HG02571 (cell line): ENCODE measurements around the gene CWC22.
"Not testable (repeated sequence)": the region's sequence is repeated elsewhere in the genome, so short reads cannot be mapped to it uniquely, and the experiment has no call there.

ENCODE experiments used
- ATAC-seq: cut with Tn5 transposase; IDR thresholded peaks from one replicate; pipeline ENCODE4 v1.9.1; 2021; ENCODE audit warnings: mild to moderate bottlenecking, moderate library complexity; ENCODE audit not compliant: unreplicated experiment

Gene CWC22

GRCh38 chr2:179952658-179953057, 54.4 kb downstream of the CWC22 start:
- no peak for ATAC-seq

- ATAC-seq, result peak; percentile 60
Measured at GRCh38 chr2:179951680-179952079, 55.4 kb downstream of the CWC22 start.

- ATAC-seq, result no peak
Measured at GRCh38 chr2:179950391-179950790, 56.7 kb downstream of the CWC22 start.

GRCh38 chr2:179949438-179949837, 57.7 kb downstream of the CWC22 start:
- ATAC-seq, result no peak

- ATAC-seq, result no peak
Measured at GRCh38 chr2:179948058-179948457, 59.0 kb downstream of the CWC22 start.

GRCh38 chr2:179946810-179947615, 60.1 kb downstream of the CWC22 start:
- no peak for ATAC-seq

- ATAC-seq, result no peak
Measured at GRCh38 chr2:179946346-179946745, 60.8 kb downstream of the CWC22 start.

GRCh38 chr2:179939259-179939658, 67.8 kb downstream of the CWC22 start:
- ATAC-seq, result no peak

- ATAC-seq, result no peak
Measured at GRCh38 chr2:179938026-179938425, 69.1 kb downstream of the CWC22 start.

GRCh38 chr2:179936654-179937053, 70.4 kb downstream of the CWC22 start:
- ATAC-seq, result no peak

GRCh38 chr2:179936141-179936540, 71.0 kb downstream of the CWC22 start:
- ATAC-seq, result no peak

GRCh38 chr2:179932786-179933185, 74.3 kb downstream of the CWC22 start:
- no peak for ATAC-seq

GRCh38 chr2:179931502-179931901, 75.6 kb downstream of the CWC22 start:
- no peak for ATAC-seq

GRCh38 chr2:179929997-179930396, 77.1 kb downstream of the CWC22 start:
- ATAC-seq, result not testable (repeated sequence)

- ATAC-seq, result no peak
Measured at GRCh38 chr2:179927041-179927440, 80.1 kb downstream of the CWC22 start.

- no peak for ATAC-seq
Measured at GRCh38 chr2:179925713-179926112, 81.4 kb downstream of the CWC22 start.

- ATAC-seq, result no peak
Measured at GRCh38 chr2:179917272-179917671, 89.8 kb downstream of the CWC22 start.

GRCh38 chr2:179915395-179915992, 91.6 kb downstream of the CWC22 start:
- ATAC-seq, result no peak

GRCh38 chr2:179913809-179914208, 93.3 kb downstream of the CWC22 start:
- ATAC-seq, result no peak

- no peak for ATAC-seq
Measured at GRCh38 chr2:179911569-179911968, 95.5 kb downstream of the CWC22 start.

GRCh38 chr2:179910735-179911113, 96.4 kb downstream of the CWC22 start:
- no peak for ATAC-seq
